Glutamatergic neuron (in vitro differentiated cells): Measurements from ENCODE around the gene CD276. TPM values are rescaled to one million over a fixed set of nuclear protein-coding genes. Genes with fewer than 3 reads are reported as not detected.
A peak's percentile ranks its signal among the peaks of the same experiment; 100 is the strongest.
"Not testable (repeated sequence)": the region's sequence is repeated elsewhere in the genome, so short reads cannot be mapped to it uniquely, and the experiment has no call there.

Experiments
- DNase-seq: peaks from one replicate; pipeline ENCODE4 v3.0.0; 2022
- H3K27ac Mint-ChIP-seq: one replicate; pipeline ENCODE4 v1.8.0; 2020; ENCODE audit warnings: mild to moderate bottlenecking, mixed read lengths, inconsistent platforms; ENCODE audit not compliant: unreplicated experiment
- H3K27me3 Mint-ChIP-seq: one replicate; pipeline ENCODE4 v1.8.0; 2020; ENCODE audit warnings: mild to moderate bottlenecking, moderate library complexity, mixed read lengths, inconsistent platforms; ENCODE audit not compliant: unreplicated experiment
- H3K36me3 Mint-ChIP-seq: one replicate; pipeline ENCODE4 v1.8.0; 2020; ENCODE audit warnings: mild to moderate bottlenecking, mixed read lengths, inconsistent platforms; ENCODE audit not compliant: unreplicated experiment
- H3K4me1 Mint-ChIP-seq: one replicate; pipeline ENCODE4 v1.8.0; 2020; ENCODE audit warnings: mild to moderate bottlenecking, low read depth, mixed read lengths, inconsistent platforms; ENCODE audit not compliant: unreplicated experiment
- H3K4me3 Mint-ChIP-seq: one replicate; pipeline ENCODE4 v1.8.0; 2020; ENCODE audit warnings: mild to moderate bottlenecking, mixed read lengths, inconsistent platforms; ENCODE audit not compliant: unreplicated experiment
- H3K9me3 Mint-ChIP-seq: one replicate; pipeline ENCODE4 v1.8.0; 2020; ENCODE audit warnings: mild to moderate bottlenecking, moderate library complexity, mixed read lengths, inconsistent platforms; ENCODE audit not compliant: unreplicated experiment
- CTCF ChIP-seq: fragments of 200-600 bp; sonication (generic); IDR thresholded peaks from one replicate; pipeline ENCODE4 v1.5.0; 2021; ENCODE audit not compliant: partially characterized antibody, unreplicated experiment
- long read RNA-seq: library from polyadenylated mRNA; unstranded; transcript quantifications from one replicate; pipeline ENCODE4 v2.0.0, GENCODE V29; 2020; ENCODE audit not compliant: unreplicated experiment
- total RNA-seq: library from RNA; stranded (reverse); fragmentation: NEBNext Ultra II Directional; extraction: Animal tissue kit (Norgen Biotek cat#: 25700); gene quantifications from one replicate; pipeline ENCODE4 v1.2.1, GENCODE V29; 2021; ENCODE audit not compliant: unreplicated experiment

The CD276 gene
- 192 TPM for total RNA-seq
- long read RNA-seq, transcript CD276-202 (10 exons, 3,469 nt) = major isoform, 14 of 24 reads
- long read RNA-seq, partial matches to known transcripts = 3 of 24 reads
- long read RNA-seq, other reads (novel, unspliced or antisense) = 6 of 24 reads

DNA sequence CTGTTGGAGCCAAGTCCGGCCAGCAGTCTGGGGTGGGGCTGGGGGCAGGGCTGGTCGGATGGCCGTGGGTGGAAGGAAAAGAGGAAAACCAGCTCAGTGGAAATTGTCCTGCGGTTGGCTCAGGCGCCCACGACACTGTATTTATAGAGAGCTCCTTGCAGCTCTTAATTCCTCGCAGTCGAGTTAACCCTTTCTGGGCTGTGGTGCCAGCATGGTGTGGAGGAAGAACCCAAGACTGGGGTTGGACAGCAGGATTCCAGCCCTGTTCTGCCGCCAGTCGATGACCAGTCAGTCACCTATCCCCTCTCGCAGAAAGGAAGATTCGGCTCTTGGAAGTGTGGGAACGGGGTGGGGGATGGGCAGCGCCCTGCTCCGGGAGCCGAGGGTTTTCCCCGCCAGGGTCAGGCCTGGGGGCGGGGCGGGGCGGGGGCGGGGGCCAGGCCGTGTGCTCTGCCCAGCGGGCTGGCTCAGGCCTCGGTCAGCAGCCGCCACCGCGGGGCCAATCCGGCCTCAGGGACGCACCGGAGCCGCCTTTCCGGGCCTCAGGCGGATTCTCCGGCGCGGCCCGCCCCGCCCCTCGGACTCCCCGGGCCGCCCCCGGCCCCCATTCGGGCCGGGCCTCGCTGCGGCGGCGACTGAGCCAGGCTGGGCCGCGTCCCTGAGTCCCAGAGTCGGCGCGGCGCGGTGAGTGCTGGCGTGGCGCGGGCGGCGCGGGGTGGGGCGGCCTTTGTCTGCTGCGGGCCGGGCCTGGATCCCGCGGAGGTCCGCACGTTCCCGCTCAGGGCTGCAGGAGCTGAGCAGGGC lies at the start of gene CD276:
Gene CD276, plus strand, starts transcription at position 607 of the 804 bp plus-strand sequence. CDS start 15,257 bp downstream, outside the sequence.
- H3K9me3 Mint-ChIP-seq = peaks cover 10% of the 10 kb centered on the region
- H3K4me3 Mint-ChIP-seq = peak within 1 kb of the TSS; percentile 99
- H3K36me3 Mint-ChIP-seq = no peaks in the 10 kb centered on the region
- DNase-seq = peak; percentile 85
- TF ChIP-seq CTCF = no peak
- peak within 1 kb of the TSS; percentile 95 for H3K27ac Mint-ChIP-seq
- H3K4me1 Mint-ChIP-seq = peaks cover 44% of the 10 kb centered on the region
- H3K27me3 Mint-ChIP-seq = peaks cover 20% of the 10 kb centered on the region

DNA sequence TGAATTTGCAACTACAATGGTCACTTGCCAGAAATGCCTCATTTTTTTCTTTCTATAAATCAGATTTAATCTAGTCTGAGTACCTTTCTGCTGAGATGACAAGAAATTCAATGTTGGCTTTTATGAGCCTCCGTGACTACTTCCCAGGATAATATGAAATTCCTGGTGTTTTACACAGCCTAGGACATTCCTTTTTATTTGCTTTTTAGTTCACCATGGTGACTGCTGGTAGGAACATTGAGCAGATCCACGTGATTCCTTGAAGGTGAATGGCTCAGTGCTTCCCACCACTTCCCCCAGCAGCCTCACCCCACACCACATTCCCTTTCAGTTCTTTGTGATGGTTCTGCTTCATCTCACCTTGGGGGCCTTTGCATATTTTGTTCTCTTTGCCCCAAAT lies 46.7 kb upstream of the CD276 start:
- no peak for DNase-seq
- Mint-ChIP-seq H3K4me3 (no peak overlapping the region), H3K27ac (peak overlapping the region; percentile 28), H3K9me3 (peaks cover 8% of the 10 kb centered on the region), H3K4me1 (peaks cover 6% of the 10 kb centered on the region), H3K27me3 (peaks cover 3% of the 10 kb centered on the region), H3K36me3 (no peaks in the 10 kb centered on the region)
- no peak for TF ChIP-seq CTCF

DNA sequence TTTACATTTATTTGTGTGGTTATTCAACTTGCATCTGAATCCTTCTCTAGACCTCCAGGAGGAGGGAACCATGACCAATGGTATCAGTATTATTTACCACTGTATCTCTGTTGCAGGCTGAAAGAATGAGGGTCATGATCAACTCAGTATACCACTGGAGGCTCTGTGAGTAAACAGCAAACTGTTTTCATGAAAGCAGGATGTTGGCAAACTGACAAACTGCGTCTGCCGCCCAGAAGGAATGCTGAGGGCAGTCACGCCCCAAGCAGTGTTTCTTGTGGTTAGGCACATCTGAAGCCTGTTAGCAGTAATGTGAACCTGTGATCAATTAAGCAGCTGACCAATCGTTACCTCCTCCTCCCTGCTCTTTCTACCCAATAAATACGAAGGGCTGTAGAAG lies 44.7 kb upstream of the CD276 start:
- H3K36me3 Mint-ChIP-seq, DNase-seq, H3K4me1 Mint-ChIP-seq, H3K27ac Mint-ChIP-seq, H3K9me3 Mint-ChIP-seq, H3K4me3 Mint-ChIP-seq, H3K27me3 Mint-ChIP-seq: not testable (repeated sequence)

- Mint-ChIP-seq H3K36me3 (no peaks in the 10 kb centered on the region), H3K4me3 (no peak overlapping the region)
- no peak for DNase-seq
Observed at GRCh38 chr15:73647259-73648013, 36.7 kb upstream of the CD276 start.

GRCh38 chr15:73648014-73648295 lies 36.2 kb upstream of the CD276 start:
- no peak for DNase-seq
- no peak for TF ChIP-seq CTCF
- H3K4me1 Mint-ChIP-seq = no peaks in the 10 kb centered on the region
- H3K9me3 Mint-ChIP-seq = no peaks in the 10 kb centered on the region
- H3K36me3 Mint-ChIP-seq = no peaks in the 10 kb centered on the region
- no peak overlapping the region for H3K27ac Mint-ChIP-seq
- peaks cover 2% of the 10 kb centered on the region for H3K27me3 Mint-ChIP-seq
- H3K4me3 Mint-ChIP-seq = no peak overlapping the region

More at GRCh38 chr15:73647259-73648013, 36.7 kb upstream of the CD276 start:
- no peaks in the 10 kb centered on the region for H3K9me3 Mint-ChIP-seq
- H3K27ac Mint-ChIP-seq = no peak overlapping the region
- no peak for TF ChIP-seq CTCF
- H3K4me1 Mint-ChIP-seq = no peaks in the 10 kb centered on the region
- peaks cover 2% of the 10 kb centered on the region for H3K27me3 Mint-ChIP-seq
